HG03460 (cell line): ENCODE results near the gene YKT6.
"Not testable (repeated sequence)": the region's sequence is repeated elsewhere in the genome, so short reads cannot be mapped to it uniquely, and the experiment has no call there.

Source experiments
- ATAC-seq: cut with Tn5 transposase; IDR thresholded peaks from one replicate; pipeline ENCODE4 v1.9.1; 2021; ENCODE audit not compliant: unreplicated experiment

Gene YKT6

DNA sequence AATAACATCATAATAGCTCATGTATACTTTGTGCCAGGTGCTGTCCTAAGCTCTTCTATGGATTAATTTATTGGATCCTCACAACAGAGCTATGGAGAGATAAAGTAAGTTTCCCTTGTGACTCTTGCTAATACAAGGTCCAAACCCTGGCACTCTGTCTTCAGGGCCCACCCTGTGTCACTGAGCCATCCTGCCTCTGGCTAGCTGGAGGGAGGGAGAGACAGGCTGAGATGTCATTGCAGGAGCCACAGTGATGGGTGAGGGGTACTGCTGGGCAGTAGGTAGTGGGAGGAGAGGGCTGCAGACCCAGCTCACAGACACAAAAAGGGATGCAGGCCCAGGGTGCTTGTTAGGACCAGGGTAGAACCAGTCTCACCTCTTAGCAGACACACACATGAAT lies 28.4 kb upstream of the YKT6 start:
- ATAC-seq: no peak

DNA sequence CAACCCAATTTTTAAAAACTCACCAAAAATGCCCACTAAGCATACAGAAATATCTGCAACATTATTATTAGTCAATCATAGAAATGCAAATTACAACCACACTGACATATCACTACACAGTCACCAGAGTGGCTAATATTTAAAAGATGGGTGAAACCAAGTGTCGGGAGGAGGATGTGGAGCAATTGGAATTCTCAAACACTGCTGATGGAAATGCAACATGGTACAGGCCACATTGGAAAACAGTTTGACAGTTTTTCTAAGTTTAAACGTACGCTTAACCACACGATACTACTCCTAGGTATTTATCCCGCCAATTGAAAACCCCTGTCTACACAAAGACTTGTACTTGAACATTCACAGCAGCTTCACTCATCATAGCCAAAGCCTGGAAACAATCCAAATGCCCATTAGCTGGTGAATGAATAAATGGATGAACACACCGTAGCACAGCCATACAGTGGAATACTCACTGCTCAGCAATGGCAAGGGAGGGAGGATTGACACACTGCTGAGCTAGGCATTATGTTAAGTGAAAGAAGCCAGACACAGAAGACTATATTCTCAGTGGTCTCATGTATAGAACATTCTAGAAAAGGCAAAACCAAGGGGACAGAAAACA lies 27.9 kb upstream of the YKT6 start:
- ATAC-seq: no peak

DNA sequence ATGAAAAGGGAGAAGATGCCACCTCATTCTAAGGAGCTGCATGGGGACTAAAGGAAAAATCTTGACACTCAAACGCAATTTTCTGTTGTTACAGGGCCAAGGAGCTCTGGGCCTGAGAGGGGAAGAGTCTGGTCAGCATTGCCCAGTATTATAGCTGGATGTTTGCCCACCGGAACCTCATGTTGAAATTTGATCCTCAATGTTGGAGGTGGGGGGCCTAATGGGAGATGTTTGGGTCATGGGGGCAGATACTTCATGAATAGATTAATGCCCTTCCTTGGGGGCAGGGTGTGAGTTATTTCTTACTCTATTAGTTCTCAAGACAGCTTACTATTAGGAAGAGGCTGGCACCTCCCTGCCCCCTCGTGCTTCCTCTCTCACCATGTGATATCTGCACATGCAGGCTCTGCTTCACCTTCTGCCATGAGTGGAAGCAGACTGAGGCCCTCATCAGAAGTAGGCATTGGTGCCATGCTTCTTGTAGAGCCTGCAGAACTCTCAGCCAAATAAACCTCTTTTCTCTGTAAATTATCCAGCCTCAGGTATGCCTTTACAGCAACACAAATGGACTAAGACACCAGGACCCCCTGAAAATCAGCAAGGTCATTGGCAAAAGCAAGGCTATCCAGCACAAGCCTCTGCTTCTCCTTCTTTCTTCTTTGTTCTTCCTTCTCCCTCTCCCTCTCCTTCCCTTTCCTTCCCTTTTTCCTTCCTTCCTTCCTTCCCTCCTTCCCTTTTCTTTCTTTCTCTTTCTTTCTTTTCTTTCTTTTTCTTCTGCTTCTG lies 26.7 kb upstream of the YKT6 start:
- no peak for ATAC-seq

DNA sequence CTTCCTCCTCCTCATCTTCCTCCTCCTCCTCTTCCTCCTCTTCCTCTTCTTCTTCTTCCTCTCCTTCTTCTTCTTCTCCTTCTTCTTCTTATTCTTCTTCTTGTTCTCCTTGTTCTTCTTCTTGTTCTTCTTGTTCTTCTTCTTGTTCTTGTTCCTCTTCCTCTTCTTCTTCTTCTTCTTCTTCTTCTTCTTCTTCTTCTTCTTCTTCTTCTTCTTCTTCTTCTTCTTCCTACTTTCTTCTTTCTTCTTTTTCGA lies 26.2 kb upstream of the YKT6 start:
- not testable (repeated sequence) for ATAC-seq

DNA sequence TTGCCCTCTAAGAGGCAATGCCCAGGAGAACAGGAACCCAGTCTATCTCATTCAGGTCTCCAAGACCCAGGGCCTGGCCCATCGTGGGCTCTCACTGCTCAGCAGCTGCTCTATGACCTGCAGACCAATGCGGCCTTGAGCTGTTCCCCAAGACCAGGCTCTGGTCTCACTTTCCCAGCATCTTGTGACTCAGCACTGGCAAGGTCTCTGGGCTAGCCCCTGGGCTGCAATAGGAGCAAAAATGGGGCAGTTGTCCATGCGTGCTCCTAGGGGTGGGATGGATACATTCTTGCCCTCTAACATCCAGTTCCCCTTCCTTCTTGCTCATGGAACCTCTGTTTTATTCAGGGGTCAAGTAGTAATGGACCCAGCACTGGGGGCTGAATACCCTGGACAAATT lies 25.0 kb upstream of the YKT6 start:
- no peak for ATAC-seq

DNA sequence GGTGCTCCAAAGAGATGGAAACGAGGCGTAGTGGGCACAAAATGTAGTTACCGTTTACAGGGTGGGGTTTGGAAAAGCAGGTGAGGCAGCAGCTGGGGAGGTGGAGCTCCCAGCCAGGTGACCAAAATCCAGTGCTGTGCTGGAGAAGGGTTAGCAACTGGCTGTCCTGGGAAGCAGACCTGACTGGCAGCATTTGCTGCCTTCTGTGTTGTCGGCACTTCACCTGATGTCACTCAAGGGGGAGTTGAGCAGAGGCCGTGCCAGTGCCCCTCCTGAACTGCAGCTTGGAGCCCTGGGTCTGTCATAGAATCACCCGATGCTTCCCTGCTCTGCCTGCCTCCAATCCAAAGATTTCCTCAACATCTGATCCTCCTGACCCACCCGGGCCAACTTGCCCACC lies 24.3 kb upstream of the YKT6 start:
- no peak for ATAC-seq

DNA sequence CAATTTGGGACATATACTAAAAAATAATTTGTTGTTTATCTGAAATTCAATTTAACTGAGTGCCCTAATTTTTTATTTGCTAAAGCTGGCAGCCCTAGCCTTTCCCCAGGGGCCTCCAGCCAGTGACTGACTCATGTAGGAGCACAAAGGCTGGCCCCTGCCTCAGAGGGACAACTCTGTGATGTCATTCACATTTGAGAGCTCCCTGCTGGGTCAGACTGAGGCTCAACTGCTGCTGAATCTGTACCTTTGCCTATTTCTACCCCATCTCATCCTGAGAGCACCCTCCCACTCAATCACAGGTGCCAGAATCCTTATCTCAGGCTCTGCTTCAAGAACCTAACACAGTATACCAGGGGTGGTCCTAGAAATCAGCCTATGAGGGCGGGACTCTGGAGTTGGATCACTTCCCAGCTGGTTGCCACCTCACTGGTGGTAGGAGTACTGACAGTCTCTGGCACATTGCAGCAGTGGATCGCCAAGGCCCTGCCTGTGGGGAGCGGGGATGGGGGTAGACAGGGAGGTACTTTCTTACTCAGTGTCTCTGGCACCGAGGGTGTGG lies 23.1 kb upstream of the YKT6 start:
- ATAC-seq: no peak

DNA sequence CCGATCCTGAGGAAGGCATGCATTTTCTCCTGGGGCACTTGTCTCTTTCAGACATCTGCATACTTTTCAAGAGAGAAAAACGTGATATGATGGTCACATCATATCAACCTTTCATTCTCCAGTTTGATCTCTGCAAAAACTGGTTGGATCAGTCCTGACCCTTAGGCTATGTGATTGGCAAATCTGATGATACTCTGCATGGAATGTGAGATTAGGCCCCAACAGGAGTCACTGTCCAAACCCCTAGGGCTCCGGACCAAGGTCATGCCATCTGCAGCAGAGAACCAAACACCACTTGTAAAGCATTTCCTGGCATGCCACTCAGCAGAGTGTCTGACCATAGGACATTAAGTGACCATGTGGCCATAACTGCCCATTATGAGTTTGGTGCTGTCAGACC lies 20.1 kb upstream of the YKT6 start:
- no peak for ATAC-seq

DNA sequence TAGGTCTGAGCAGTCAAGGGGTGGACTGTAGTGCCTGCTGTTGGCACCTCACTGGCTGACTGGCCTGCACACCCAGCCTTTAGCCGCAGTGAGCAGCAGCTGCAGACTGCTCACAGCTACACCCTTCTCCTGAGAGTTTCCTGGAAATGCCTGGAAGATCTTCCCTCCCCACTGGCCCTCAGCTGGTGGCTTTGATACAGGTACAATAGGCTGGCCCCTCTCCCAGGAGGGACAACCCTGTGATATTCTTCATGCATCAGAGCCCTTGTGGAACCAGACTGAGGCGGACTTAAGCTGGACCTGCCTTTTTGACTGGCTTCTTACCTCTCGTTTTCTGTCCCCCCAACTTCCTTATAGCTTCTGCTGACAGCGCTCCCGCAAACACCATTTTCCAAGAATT lies 18.0 kb upstream of the YKT6 start:
- no peak for ATAC-seq

DNA sequence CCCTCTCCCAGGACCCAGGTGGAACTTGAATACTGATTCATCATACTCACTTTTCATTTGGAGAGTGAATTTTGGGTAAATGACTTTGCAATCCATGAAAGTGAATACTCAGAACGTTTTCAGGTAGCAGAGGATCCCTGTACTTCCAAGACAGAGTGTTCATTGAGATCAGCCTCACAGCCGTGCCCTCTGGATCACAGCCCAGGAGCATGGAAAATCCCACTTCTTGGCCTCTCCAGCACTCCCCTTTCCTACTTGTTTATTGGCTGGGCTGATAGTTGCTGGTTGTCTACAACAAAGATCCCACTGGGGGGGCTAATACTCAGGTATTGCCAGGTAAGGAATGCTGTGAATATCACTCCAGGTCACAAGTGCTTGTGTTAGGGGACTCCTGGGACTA lies 17.4 kb upstream of the YKT6 start:
- ATAC-seq: no peak

DNA sequence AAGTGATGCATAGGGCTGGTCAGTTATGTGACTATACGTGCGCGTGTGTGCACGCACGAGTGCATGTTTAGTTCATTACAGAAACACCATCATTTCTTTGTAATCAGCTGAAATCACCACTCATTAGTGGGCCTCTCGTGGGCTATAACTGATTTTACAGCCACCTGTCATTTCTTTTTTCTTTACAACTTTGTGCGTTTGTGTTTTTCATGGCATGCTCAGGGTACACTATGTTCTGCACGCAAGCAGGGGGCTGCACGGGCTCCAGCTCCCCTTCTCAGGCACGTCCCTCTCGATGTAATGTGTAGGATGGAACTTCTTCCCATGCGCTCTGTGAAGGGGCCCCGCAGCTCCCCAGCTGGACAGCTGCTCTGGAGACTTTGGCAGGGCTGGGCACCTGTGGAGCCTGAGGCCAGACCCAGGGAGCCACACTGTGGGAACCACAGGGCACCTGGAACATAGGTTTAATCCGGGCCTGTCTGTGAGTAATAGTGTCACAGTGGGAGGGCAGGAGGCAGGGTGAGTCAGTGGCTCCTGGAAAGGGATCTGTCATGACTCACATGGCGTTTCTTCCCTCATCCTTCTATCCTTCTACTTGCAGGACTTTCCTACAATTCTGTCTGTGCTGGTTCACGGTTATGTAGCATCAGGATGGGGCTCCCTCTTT lies 16.4 kb upstream of the YKT6 start:
- ATAC-seq: no peak

DNA sequence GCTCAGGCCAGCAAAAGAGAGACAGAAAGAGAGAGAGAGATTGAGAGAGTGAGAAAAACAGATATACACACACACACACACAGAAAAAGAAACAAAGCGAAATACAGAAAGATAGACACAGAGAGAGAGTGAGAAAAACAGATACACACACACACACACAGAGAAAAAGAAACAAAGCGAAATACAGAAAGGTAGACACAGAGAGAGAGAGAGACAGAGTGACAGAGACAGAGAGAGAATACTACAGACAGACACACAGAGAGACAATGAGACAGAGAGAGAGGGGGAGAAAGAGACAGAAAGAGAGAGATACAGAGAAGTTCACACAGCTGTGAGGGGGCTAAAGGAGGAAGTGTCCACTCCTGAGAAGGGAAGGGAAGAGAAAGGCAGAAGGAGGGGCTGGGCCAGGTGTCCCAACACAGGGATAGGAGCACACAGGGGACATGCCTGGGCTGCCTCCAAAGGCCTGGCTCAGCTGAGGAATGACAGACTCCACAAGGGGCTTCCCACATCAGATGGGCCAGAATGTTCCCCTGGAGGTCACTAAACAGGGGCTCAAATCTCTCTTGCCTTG lies 15.8 kb upstream of the YKT6 start:
- ATAC-seq: no peak

DNA sequence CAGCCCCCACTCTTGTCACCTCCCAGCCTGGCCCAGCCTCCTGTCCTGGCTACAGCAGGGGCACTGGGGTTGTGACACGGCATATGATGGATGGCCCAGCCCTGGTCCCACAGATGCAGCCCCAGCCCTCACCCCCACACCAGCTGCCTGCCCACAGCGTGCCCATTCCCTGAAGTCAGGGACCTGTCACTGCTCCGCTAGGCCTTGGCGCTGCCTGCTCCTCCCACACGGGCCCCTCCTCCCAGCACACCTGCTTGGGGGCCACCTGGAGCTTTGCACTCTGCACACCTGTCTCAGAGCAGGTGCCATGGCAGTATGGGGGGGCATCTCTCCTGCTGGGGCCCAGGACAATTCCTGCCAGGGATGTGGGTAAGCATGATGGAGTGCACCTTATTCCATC lies 15.0 kb upstream of the YKT6 start:
- no peak for ATAC-seq

DNA sequence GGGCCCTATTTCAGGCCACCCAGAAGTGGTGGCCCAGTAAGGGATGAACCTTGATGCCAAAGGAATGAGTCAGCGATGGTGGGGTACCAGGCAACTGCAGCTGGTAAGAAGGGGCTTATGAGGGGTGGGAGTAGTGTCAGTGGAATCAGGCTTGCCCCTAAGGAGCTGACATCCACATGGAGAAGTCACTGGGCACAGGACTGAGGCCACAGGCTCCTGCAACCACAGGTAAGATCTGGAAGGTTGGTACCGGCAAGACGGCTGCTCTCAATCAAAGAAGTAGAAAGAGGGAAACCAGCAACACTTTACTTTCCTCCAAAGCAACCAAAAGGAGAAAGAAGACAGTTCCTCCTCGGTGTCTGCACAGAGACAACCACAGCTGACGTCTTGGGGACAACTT lies 14.0 kb upstream of the YKT6 start:
- no peak for ATAC-seq

DNA sequence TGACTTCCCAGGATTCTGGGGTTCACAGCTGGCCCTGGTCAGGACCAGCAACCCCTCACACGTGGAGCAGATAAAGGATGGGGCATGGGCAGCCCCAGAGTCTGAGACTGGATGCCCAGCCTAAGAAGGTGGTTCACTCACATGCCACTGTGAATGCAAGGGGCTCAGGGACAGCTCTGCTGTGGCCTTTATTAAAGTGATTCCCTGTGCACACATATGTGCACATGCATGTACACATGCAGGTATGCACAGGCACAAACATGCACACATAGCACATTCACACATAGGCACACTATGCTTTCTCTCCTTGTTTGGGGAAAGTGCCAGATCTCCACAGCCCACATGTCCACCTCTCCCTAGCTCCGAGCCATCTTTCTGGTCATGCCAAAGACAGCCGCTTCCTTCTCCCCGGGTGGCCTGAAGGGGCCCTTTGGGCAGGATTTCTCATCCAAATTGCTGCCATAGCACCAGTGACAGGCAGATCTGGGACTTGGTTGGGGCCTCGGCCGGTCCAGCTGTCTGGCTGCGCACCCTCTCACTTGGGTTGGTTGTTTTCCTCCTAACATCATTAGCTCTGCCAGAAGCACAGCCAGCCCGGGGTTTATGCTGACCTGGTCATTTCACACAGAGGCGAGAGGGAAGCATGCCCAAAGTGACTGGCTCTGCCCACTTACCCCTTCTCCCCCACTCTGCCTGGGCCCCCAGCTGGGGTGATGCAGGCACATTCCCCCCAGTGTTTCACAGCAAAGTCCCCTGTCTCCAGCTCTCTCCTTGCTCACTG lies 13.0 kb upstream of the YKT6 start:
- ATAC-seq: no peak

DNA sequence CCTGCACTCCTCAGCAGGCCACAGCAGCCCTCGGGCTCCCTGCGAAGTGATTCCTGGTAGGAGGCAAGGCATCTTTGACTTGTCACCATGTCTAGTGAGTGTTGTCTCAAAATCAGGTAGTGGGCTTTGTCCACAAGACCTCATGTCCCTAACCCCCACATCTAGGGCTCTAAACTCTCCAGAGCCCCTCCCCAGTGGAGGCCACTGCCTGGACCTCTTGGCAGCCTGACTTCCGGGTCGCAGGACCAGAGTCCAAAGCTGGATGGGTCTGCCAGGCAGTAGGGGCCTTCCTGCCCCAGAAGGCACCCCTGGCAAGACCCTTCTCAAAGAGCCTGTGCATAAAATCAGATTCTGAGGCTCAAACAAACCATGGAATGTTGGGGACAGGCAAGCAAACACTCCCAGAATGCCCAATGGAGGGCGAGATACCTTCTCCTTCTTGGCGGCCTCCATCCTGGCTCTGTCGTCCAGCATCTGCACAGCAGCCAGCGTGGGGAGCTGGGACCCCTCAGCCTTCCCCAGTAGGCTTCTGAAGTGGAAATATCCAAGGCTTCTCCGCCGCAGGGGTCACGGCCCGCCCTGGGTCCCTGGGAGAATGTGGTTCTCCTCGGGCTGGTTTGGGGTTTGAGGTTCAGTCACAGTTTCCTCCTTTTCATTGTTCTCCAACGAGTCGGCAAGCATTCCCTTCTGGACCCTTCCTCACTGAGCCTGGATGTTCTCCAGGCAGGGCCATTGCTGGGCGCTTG lies 12.1 kb upstream of the YKT6 start:
- no peak for ATAC-seq

DNA sequence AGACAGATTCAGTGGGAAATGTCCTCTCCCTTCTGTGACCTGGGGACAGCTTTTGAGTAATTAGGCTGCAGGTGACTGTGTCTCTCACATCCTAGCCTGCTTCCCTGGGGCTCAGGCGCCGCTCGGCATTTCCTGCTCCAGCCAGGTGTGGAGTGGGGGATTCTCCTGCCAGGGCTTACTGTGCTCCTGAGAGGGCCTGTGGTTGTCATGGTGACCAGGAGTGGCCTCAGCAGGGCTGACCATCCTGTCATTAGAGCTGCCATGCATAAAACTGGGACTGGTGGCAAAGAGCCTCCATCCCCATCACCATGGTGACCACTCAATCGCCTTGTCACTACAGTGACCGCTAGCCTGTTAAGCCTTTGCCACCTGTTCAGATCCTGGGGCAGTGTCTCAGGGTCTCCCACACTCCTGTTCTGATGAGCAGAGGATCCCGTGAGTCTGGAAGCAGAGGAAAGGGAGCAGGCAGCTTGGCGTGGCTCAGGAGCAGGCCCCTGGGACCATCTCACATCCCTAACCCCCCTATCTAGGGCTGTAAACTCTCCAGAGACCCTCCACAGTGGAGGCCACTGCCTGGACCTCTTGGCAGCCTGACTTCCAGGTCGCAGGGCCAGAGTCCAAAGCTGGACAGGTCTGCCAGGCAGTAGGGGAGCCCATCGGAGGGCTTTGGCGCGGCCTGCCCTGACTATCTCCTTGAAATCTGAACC lies 11.3 kb upstream of the YKT6 start, which contains the start of gene GCK:
Gene GCK (minus strand): TSS at position 154 of the 707 bp plus-strand sequence. CDS start 486 bp downstream, outside the sequence.
- ATAC-seq: no peak

DNA sequence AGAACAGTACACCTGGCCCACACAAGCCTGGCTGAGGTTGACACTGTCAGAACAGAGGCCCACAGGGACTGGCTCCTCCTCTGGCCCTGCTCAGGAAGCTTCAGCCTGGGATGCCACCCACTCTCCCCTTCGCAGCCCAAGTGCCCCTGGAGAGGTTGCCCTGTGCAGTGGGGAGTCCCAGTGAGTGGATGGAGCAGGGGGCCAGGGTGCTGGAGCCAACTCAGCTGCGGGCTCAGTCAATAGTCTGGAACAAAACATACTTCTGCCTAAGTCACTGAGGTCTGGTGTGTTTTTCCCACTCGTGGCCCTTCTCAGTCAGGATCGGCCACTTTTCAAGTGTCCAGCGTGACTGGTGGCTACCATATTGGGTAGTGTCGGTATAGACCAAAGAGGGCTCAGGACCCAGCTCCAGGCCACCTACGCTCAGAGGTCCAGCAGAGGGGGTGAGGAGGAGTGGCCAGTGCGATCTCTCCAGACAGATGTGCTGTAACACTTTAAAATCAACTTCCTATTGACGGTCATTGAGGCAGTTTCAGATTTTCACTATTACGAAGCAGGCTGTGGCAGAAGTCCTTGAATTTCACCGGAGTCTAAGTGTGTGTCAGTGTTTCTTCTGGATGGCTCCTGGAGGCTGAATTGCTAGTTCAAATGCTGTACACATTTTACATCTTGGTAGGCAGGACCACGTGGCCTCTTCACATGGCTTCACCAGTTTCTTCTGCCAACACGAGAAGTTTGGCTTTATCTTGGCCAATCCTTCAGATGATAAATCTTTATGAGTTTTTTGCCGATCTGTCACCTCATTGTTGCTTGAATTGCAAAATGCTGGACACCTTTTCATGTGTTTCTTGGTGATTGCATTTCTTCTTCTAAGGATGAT lies 10.5 kb upstream of the YKT6 start:
- ATAC-seq: no peak

DNA sequence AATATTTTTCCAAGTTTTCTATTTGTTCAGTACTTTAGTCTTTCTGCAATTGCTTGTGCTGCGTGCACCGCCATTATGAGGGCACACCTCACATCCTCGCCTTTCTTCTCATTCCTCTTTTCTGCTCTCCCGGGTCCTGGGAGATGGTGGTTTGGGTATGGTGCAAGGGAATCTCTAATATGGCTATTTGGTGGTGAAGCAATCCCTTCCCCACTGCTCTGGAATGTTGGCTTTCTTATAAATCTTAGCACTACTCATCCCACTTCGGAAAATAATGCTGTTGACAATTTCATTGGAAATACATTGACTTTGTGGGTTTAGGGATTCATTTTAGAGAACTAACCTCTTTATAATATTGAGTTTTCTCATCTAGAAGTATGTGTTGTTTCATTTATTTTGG lies 9.6 kb upstream of the YKT6 start:
- no peak for ATAC-seq
